Adipose tissue (tissue), 3 donors: Measurements from ENCODE around the gene AAGAB. TPM values are rescaled to one million over a fixed set of nuclear protein-coding genes. Genes with fewer than 3 reads are reported as not detected.
"Not testable (repeated sequence)": the region's sequence is repeated elsewhere in the genome, so short reads cannot be mapped to it uniquely, and the experiment has no call there.

Source experiments
- H3K27ac ChIP-seq: one replicate; pipeline ENCODE4 v1.5.1; 2013; ENCODE audit warnings: low read depth, low read length
- WGBS, 3 donors: extraction: QIAGEN DNeasy Blood & Tissue Kit; methylation state at CpG; one replicate each; pipeline ENCODE4 v1.1.7; 2013; 5-methylcytosine and 5-hydroxymethylcytosine counted together
- polyA plus RNA-seq, 3 donors: library from polyadenylated mRNA; stranded (reverse); fragments of 200-250 nt; gene quantifications; one replicate each; pipeline ENCODE4 v1.2.3, GENCODE V29; 2013
- donor health status: healthy with polysubstance abuse.
- donor health status: Bipolar disorder and iron deficiency.
- donor health status: healthy.

AAGAB gene
- polyA plus RNA-seq, 3 donors = 9.5 to 20.8 (median 13.6) TPM

DNA sequence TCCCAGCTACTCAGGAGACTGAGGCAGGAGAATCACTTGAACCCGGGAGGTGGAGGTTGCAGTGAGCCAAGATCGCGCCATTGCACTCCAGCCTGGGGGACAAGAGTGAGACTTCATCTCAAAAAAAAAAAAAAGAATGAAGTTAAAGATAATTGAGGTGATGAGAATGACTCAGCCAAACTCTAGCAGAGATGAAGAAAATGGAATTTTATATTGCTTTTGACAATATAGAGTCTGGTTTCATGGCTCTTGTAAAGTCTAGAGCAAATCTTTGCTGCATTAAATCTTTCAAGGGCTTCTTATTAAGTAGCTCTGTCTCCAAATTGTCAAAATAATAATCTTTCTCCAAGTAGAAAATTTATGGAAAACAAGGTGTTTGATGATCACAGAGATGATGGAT lies 4.0 kb upstream of the AAGAB start:
- WGBS, 3 donors = 97 to 100% (median 98%) methylated on average over 3 of the region's 3 CpGs
- H3K27ac ChIP-seq = not testable (repeated sequence)

DNA sequence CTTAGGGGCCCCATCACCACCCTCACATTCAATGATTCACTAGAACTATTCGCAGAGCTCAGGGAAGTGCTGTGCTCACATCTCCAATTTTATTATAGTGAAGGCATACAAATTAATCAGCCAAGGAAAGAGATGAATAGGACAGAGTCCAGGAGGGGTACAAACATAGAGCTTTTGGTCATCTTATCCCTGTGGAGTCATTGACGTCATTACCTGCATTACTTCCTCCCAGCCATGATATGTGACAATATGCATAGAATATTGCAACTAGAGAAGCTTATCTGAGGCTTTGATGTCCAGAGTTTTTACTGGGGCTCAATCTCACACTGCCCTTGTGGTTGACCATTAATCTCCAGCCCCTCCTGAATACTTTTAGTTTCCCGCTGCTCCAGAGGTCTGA lies 1.6 kb upstream of the AAGAB start:
- 77 to 84% (median 82%) methylated on average over 3 of the region's 3 CpGs for WGBS, 3 donors
- no peak overlapping the region for H3K27ac ChIP-seq

DNA sequence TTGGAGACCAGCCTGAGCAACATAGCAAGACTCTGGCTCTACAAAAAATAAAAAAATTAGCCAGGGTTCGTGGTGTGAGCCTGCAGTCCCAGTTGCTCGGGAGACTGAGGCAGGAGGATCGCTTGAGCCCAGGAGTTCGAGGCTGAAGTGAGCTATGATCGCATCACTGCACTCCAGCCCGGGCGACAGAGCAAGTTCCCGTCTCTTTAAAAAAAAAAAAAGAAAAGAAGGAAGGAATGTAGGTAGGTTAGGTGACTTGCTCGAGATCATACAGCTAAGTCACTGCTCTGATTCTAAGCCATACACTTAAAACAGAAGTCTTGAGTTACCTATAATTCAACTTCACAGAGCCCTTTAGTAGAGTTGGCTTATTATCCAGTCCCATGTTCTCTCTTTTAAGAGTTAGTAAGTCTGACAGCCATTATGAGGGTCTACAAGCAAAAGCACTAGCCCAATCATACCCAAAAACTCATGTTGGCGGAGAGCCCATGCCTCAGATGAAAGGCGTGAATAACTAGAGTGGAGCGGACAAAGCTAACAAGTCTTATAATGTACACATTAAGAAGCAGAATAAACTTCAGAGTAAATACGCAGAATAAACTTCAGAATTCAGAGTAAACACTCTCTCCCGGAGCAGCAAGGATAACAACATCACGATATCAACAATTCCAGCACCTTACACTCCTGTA lies 768 bp downstream of the AAGAB start:
- WGBS, 3 donors = 22 to 35% (median 33%) methylated on average over 15 of the region's 15 CpGs
- H3K27ac ChIP-seq = peak overlapping the region; percentile 24

DNA sequence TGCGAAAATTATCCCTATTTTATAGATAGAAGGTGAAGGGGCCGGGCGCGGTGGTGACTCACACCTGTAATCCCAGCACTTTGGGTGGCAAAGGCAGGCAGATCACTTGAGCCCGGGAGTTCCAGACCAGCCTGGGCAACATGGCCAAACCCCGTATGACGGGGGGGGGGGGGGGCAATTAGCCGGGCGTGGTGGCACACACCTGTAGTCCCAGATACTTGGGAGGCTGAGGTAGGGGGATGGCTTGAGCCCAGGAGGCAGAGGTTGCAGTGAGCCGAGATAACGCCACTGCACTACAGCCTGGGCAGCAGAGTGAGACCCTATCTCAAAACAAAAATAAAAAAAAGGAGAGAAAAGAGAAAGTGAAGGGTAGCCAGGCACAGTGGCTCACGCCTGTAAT lies 1.4 kb downstream of the AAGAB start:
- H3K27ac ChIP-seq = no peak overlapping the region
- WGBS, 3 donors = 80 to 92% (median 90%) methylated on average over 10 to 12 of the region's 12 CpGs

DNA sequence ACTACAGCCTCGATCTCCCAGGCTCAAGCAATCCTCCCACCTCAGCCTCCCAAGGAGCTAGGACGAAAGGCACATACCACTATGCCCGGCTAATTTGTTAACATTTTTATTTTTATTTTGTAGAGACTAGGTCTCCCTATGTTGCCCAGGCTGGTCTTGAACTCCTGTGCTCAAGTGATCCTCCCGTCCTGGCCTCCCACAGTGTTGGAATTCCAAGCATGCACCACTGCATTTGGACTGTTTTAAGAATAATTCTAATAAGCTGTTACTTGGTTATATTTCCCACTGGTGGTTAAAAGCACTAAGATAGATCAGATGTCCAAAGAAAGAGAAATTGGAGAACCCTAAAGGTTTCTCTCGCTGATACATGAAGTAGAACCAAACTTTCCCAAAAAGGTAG lies 3.1 kb downstream of the AAGAB start:
- no peak overlapping the region for H3K27ac ChIP-seq
- 92 to 99% (median 97%) methylated on average over 5 of the region's 5 CpGs for WGBS, 3 donors

DNA sequence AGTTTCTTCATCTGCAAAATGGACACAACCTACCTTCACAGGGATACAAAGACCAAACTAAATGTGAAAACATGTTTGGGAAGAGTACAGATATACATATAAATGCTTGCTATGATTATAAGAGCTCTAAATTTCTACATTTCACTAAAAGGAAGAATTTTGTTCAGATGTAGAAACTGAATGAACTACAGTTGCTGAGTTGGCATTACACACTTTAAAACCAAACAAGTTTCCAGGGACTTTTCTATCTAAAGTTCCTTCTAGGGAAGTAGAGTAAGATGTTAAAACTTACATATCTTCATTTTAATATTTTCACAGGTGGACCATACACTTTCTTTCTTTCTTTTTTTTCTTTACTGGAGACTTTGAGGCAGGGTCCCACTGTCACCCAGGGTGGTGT lies 4.6 kb downstream of the AAGAB start:
- no peak overlapping the region for H3K27ac ChIP-seq

DNA sequence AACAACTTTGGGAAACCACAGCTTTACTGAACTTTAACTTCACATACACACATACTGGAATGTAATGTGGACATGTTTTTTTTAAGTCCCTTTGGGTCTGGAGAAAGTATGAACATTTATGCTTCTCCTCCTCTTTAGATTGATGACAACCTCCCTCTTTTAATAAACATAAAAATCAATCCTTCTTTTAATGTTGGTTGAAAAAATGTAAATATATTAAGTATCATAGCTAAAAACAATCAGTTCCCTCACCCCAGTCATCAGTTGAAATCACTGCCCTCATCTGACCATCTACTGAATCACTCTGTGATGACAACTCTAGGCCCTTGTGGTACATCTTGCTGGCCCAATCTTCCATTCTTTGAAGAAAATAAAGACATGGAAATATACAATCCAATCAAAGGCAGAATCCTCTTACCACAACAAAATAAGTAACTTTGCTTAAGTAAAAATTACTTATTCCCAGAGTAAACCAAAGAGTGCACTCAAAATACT lies 6.4 kb downstream of the AAGAB start:
- no peak overlapping the region for H3K27ac ChIP-seq

DNA sequence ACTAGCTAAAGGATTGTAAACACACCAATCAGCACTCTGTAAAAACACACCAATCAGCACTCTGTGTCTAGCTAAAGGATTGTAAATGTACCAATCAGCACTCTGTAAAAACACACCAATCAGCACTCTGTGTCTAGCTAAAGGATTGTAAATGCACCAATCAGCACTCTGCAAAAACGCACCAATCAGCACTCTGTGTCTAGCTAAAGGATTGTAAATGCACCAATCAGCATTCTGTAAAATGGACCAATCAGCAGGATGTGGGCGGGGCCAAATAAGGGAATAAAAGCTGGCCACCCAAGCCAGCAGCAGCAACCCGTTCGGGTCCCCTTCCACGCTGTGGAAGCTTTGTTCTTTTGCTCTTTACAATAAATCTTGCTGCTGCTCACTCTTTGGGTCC lies 7.9 kb downstream of the AAGAB start:
- WGBS, 3 donors = 96 to 98% (median 97%) methylated on average over 5 of the region's 5 CpGs
- not testable (repeated sequence) for H3K27ac ChIP-seq

DNA sequence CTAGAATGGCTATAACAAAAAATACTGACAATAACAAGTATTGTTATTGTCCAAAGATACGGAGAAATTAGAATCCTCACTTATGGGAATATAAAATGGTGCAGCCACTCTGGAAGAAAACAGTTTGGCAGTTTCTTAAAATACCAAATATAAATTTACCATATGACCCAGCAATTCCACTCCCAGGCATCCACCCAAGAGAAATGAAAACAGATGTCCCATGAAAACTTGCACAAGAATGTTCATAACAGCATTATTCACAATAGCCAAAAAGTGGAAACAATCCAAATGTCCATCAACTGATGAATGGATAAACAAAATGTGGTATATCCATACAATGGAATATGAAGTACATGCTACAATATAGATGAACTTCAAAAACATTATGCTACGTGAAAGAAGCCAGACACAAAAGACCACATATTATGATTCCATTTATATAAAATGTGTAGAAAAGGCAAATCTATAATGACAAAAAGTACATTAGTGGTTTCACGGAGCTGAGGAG lies 9.4 kb downstream of the AAGAB start:
- WGBS, 3 donors = 91 to 97% (median 92%) methylated on average over 3 of the region's 3 CpGs
- H3K27ac ChIP-seq = no peak overlapping the region

DNA sequence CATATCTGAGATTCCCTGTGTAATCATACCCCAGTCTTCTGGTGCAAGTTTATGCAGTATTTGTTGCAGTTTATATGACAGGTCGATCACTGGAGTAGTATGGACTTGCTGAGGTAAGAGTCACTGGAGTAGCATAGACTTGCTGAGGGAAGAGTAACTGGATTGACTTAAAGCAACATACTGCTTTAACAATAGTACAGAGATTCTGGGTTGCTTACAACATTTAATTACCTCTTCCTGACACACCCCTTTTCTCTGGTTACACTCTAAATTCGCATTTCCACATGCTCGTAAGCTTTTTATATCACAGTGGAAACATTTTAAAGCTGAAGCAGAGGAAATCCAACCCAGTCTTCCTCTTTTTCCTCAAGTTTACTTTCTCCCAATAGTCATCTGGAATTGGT lies 11.8 kb downstream of the AAGAB start:
- 45 to 62% (median 47%) methylated on average over 3 of the region's 3 CpGs for WGBS, 3 donors
- no peak overlapping the region for H3K27ac ChIP-seq

DNA sequence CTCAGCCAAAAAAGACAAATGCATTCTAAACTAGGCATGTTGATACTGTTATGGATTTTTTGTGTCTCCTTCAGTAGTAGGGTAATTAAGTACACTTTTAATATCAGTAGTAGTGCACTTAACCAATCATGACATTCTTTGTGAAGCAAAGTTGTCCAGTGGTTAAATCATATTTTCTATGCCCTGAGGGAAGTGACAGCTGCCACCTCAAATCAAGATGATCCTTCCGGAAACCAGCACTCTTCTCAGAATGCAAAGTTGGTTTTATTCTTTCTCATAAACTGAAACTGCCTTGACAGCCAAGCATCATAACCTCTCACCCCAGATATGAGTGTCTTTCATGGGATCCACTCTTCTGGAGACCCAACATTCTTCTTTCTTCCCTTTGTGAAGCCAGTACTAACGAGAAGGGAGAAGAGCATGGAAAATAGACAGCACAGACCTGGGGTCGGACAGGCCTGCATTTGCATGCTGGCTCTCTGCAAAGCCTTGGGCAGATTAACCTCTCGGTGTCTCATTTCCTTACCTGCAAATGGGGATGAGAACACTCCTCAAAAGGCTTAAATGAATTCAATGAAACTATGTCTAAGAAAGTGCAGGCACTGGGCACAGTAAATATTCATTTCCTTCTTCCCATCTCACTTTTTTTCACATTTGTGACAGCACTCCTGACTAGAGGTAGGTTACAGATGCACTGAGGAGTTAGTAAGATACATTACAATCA lies 13.2 kb downstream of the AAGAB start:
- H3K27ac ChIP-seq = no peak overlapping the region
- WGBS, 3 donors = 69 to 86% (median 79%) methylated on average over 4 of the region's 4 CpGs

DNA sequence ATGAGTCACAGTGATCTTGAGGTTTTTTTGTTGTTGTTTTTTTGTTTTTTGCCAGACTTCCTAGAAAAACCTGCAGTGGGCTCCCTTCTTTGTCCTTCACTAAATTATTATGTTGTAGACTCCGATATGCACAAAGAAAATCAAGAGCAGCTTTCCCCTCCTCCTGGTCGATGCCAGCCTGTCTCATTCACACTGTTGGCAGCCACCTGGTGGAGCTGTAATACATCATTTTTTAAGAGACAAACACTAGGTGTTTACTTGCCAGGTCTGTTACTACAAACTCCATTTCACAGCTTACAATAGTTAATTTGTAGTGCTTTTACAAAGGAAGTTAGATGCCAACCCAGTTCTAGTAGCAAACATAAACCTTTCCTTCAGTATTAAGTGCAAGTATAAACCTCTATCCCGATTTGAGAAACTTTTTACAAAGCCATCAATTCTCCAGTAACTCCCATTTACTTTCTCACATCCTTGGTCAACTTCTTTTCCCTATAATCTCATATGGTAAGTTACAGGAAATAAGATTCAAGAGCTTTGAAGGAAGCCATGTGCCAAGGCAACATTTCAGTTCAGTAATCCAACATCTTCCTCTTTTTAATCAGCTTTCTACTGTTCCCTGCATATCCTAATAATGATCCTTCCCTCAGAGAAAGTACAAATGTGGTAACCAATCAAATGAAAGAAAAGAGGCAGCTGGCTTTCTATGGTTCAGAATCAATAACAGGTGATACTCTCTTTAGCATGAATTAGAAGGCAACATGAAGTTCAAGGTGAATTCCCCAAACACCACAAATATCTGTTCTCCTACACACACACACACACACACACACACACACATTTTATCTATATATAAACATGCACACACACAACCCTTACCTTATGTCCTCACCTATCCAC lies 14.0 kb downstream of the AAGAB start:
- 27 to 66% (median 63%) methylated on average over 3 of the region's 3 CpGs for WGBS, 3 donors
- no peak overlapping the region for H3K27ac ChIP-seq

DNA sequence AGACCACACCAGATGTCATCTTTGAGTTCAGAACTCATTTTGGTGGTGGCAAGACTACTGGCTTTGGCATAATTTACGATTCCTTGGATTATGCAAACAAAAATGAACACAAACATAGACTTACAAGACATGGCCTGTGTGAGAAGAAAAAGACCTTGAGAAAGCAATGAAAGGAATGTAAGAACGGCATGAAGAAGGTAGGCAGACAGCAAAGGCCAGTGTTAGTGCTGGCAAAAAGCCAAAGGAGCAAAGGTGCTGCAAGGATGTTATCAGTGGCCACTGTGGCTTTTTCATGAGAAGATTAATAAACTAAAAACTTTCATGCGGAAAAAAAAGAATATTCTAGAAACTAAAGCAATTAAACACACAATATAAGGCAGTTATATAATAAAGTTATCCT lies 21.9 kb downstream of the AAGAB start:
- WGBS, 3 donors = 61 to 91% (median 87%) methylated on average over 3 of the region's 3 CpGs

DNA sequence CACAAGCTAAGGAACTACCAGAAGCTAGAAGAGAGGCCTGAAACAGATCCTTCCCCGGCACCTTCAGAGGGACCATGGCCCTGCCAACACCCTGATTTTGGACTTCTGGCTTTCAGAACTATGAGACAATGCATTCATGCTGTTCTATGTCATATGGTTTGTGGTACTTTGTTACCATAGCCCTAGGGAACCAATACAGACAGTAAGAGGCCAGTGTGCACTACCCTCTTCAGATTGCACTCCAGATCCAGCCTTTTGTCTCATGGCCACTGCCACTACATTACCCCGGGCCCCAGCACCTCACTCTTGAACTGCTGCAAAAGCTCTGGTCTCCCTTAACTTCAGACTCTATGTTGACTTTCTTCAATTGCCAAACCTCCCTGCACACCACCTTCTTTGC lies 24.0 kb downstream of the AAGAB start:
- no peak overlapping the region for H3K27ac ChIP-seq
- 98% methylated on average over 2 of the region's 2 CpGs for WGBS, 3 donors

More for the DNA sequence above, 21.9 kb downstream of the AAGAB start:
- H3K27ac ChIP-seq = no peak overlapping the region

DNA sequence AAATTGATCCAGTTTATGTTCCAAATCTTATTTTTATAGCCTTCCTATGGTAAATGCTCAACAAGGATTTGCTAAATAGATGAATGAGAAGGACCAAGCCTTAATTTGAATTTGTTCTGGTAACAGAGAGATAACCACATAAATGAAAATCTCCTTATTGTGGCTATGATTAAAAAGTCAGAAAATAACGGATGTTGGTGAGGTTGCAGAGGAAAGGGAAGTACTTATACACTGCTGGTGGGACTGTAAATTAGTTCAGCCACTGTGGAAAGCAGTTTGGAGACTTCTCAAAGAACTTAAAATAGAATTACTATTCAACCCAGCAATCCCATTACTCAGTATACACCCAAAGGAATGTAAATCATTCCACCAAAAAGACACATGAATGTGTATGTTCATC lies 26.2 kb downstream of the AAGAB start:
- no peak overlapping the region for H3K27ac ChIP-seq
- WGBS, 3 donors = 35 to 62% (median 49%) methylated on average over 1 of the region's 1 CpG

DNA sequence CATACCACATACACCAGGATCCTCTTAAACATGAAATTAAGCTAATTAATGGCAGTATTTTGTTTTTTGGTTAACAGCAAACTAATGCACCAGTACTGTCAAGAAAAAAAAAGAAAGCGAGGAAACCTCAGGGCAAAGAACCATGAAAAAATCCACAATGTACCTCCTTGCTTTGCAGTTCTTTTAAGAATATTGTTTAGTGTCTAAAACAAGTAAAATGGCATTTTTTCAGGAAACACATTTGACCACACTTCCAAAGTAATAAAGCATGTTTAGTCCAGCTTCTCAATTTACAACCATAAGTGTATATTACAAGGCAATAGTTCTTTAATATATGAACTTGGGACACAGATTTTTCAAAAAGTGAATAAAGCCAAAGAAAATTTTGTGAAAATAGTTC lies 26.6 kb downstream of the AAGAB start:
- WGBS, 3 donors = 89 to 97% (median 96%) methylated on average over 1 of the region's 1 CpG
- H3K27ac ChIP-seq = no peak overlapping the region

DNA sequence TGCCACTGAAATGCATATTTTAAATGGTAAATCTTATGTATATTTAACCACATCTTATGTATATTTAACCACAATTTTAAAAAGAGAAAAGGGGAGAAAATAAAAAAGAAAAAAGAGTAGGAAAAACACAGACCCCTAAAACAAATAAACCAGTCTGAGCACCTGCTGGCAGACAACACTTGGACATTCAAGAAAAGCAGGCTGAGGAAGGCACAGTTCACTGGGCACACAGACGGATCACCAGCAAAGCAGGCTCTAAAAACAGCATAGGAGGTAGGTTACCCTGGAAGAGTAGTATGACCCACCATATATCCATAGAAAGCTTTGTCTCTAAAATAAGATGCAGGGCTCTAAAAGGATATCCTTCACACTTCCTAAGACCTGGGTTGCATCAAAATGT lies 27.0 kb downstream of the AAGAB start:
- H3K27ac ChIP-seq = no peak overlapping the region
- WGBS, 3 donors = 82 to 95% (median 86%) methylated on average over 1 of the region's 1 CpG

DNA sequence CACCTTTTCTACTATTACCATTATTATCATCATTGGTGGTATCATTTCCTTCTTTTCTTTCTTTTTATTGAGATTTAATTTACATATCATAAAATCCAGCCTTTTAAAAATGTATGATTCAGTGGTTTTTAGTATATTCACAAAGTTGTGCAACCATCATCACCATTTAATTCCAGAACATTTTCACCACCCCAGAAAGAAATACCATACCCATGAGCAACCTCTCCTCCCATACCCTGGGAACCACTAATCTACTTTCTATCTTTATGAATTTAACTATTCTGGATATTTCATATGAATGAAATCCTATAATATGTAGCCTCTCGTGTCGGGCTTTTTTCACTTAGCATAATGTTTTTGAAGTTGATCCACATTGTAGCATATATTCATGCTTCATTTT lies 29.1 kb downstream of the AAGAB start:
- 99% methylated on average over 2 of the region's 2 CpGs for WGBS, 3 donors
- H3K27ac ChIP-seq = no peak overlapping the region

DNA sequence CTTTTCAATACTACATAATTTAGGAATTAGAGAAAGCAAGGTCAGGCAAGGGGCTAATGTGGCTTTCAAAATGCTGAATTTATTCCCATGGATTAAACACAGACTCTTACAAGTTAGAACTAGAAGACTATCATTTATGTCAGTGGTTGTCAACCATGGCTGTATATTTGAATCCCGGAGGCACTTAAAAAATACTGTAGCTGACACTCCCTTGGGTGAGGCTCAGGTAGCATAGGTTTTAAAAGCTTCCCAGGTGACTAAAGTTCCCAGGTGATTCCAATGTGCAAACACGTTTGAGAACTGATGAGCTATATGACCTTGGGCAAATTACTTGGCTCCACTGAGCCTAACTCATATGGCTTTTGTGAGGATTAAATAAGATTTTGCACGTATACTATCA lies 29.6 kb downstream of the AAGAB start:
- H3K27ac ChIP-seq = no peak overlapping the region
- WGBS, 3 donors = 55 to 95% (median 95%) methylated on average over 3 of the region's 3 CpGs
